OCI-LY1 (cell line): ENCODE results near the gene RTTN.
A peak's percentile ranks its signal among the peaks of the same experiment; 100 is the strongest.
"Not testable (repeated sequence)": the region's sequence is repeated elsewhere in the genome, so short reads cannot be mapped to it uniquely, and the experiment has no call there.

ENCODE experiments used
- H2AFZ ChIP-seq: fragments of 200-600 bp; sonication (generic), shearing (Covaris generic); 2 replicates; pipeline ENCODE4 v1.6.0; 2014; ENCODE audit warnings: antibody characterized with exemption, mild to moderate bottlenecking, low read length
- H3F3A ChIP-seq: fragments of 200-600 bp; sonication (generic), shearing (Covaris generic); 2 replicates; pipeline ENCODE4 v1.6.0; 2014; ENCODE audit warnings: mild to moderate bottlenecking, antibody characterized with exemption, low read length, moderate library complexity; ENCODE audit not compliant: insufficient read depth
- H3K27ac ChIP-seq: fragments of 200-600 bp; sonication (generic); 2 replicates; pipeline ENCODE4 v1.5.1; 2014; ENCODE audit warnings: low read length, mixed run types, mild to moderate bottlenecking, low read depth; ENCODE audit not compliant: poor library complexity, severe bottlenecking
- H3K27me3 ChIP-seq: fragments of 200-600 bp; sonication (generic); 2 replicates; pipeline ENCODE4 v1.6.0; 2014; ENCODE audit warnings: antibody characterized with exemption, mild to moderate bottlenecking, low read length, moderate library complexity; ENCODE audit not compliant: insufficient read depth
- H3K36me3 ChIP-seq: fragments of 200-600 bp; sonication (generic); 2 replicates; pipeline ENCODE4 v1.6.1; 2014; ENCODE audit warnings: mild to moderate bottlenecking, antibody characterized with exemption, low read length, moderate library complexity, mixed read lengths; ENCODE audit not compliant: insufficient read depth
- H3K4me1 ChIP-seq: fragments of 200-600 bp; sonication (generic); 2 replicates; pipeline ENCODE4 v1.5.1; 2014; ENCODE audit warnings: mild to moderate bottlenecking, low read length, moderate library complexity; ENCODE audit not compliant: insufficient read depth, severe bottlenecking
- H3K4me2 ChIP-seq: fragments of 200-600 bp; sonication (generic), shearing (Covaris generic); 2 replicates; pipeline ENCODE4 v1.6.1; 2014; ENCODE audit warnings: low read length
- H3K4me3 ChIP-seq: fragments of 200-600 bp; sonication (generic); 2 replicates; pipeline ENCODE4 v1.5.1; 2014; ENCODE audit warnings: low read length, low read depth, mild to moderate bottlenecking, mixed read lengths; ENCODE audit not compliant: poor library complexity, severe bottlenecking
- H3K79me2 ChIP-seq: fragments of 200-600 bp; shearing (Covaris generic); 2 replicates; pipeline ENCODE4 v1.6.1; 2016; ENCODE audit warnings: mixed run types, low read length, mixed read lengths; ENCODE audit not compliant: insufficient read depth
- H3K9ac ChIP-seq: fragments of 200-600 bp; sonication (generic), shearing (Covaris generic); 2 replicates; pipeline ENCODE4 v1.6.1; 2014; ENCODE audit warnings: mild to moderate bottlenecking, low read length, mixed read lengths
- H3K9me2 ChIP-seq: fragments of 200-600 bp; sonication (generic), shearing (Covaris generic); 2 replicates; pipeline ENCODE4 v1.6.1; 2014; ENCODE audit warnings: low read depth, mild to moderate bottlenecking, low read length, mixed read lengths
- H3K9me3 ChIP-seq: fragments of 200-600 bp; shearing (Covaris generic); 2 replicates; pipeline ENCODE4 v1.6.1; 2014; ENCODE audit warnings: low read length, mixed read lengths
- H4K20me1 ChIP-seq: fragments of 200-600 bp; sonication (generic), shearing (Covaris generic); 2 replicates; pipeline ENCODE4 v1.6.0; 2016; ENCODE audit warnings: mild to moderate bottlenecking, low read length; ENCODE audit not compliant: insufficient read depth
- CTCF ChIP-seq: fragments of 200-600 bp; sonication (generic), shearing (Covaris generic); IDR thresholded peaks from 2 replicates; pipeline ENCODE4 v1.5.1; 2017; ENCODE audit warnings: mild to moderate bottlenecking, antibody characterized with exemption, low read length, moderate library complexity, mixed read lengths
- EZH2 ChIP-seq: fragments of 200-600 bp; sonication (generic), shearing (Covaris generic); IDR thresholded peaks from 2 replicates; pipeline ENCODE4 v1.8.0; 2017; ENCODE audit warnings: borderline replicate concordance, mixed run types, mild to moderate bottlenecking, antibody characterized with exemption, low read length, moderate library complexity, mixed read lengths

RTTN gene

GRCh38 chr18:70205421-70206397 lies at the start of gene RTTN:
TSS of gene RTTN (minus strand) at chr18:70205687. CDS start at chr18:70205658, 29 bp downstream.
- H3K36me3 ChIP-seq: peaks cover 16% of the 10 kb centered on the region; the same call in 1 of the 2 replicates
- no peaks in the 10 kb centered on the region for H4K20me1 ChIP-seq
- H3K79me2 ChIP-seq: peaks cover 11% of the 10 kb centered on the region; the same call in 1 of the 2 replicates
- H3K9me2 ChIP-seq: no peaks in the 10 kb centered on the region
- H3K9ac ChIP-seq: peak within 1 kb of the TSS; percentile 86
- TF ChIP-seq EZH2 (no peak), CTCF (no peak)
- no peaks in the 10 kb centered on the region for H3F3A ChIP-seq
- H3K9me3 ChIP-seq: no peaks in the 10 kb centered on the region
- peak within 1 kb of the TSS; percentile 93 for H2AFZ ChIP-seq
- peak within 1 kb of the TSS; percentile 92 for H3K4me3 ChIP-seq
- peak within 1 kb of the TSS; percentile 96 for H3K4me2 ChIP-seq
- peaks cover 18% of the 10 kb centered on the region for H3K4me1 ChIP-seq
- H3K27ac ChIP-seq: peak within 1 kb of the TSS; percentile 90
- no peaks in the 10 kb centered on the region for H3K27me3 ChIP-seq

GRCh38 chr18:70250781-70251180 lies 45.3 kb upstream of the RTTN start:
- Histone ChIP-seq H3F3A (no peaks in the 10 kb centered on the region), H3K27ac (no peak overlapping the region), H3K4me2 (no peak overlapping the region), H3K9ac (no peak overlapping the region), H3K27me3 (no peaks in the 10 kb centered on the region), H4K20me1 (no peaks in the 10 kb centered on the region), H2AFZ (no peak overlapping the region), H3K4me3 (no peak overlapping the region), H3K4me1 (no peaks in the 10 kb centered on the region), H3K79me2 (no peaks in the 10 kb centered on the region), H3K9me3 (no peaks in the 10 kb centered on the region), H3K9me2 (no peaks in the 10 kb centered on the region), H3K36me3 (no peaks in the 10 kb centered on the region)
- no peak for TF ChIP-seq EZH2
- no peak for TF ChIP-seq CTCF

DNA sequence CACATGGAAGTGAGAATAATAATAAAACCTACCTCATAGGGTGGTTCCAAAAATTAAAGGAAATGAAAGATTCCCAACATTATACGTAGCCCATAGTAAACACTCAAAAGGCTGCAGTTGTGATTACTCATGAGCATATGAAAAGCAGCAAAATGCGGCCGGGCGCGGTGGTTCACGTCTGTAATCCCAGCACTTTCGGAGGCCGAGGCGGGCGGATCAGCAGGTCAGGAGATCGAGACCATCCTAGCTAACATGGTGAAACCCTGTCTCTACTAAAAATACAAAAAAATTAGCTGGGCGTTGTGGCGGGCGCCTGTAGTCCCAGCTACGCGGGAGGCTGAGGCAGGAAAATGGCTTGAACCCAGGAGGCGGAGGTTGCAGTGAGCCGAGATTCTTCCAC lies 44.4 kb upstream of the RTTN start:
- not testable (repeated sequence) for H3K4me3 ChIP-seq, H3K4me1 ChIP-seq, H3K9me2 ChIP-seq, H4K20me1 ChIP-seq, H3K9me3 ChIP-seq, H3K9ac ChIP-seq, H2AFZ ChIP-seq, H3K79me2 ChIP-seq, H3K27me3 ChIP-seq, H3K36me3 ChIP-seq, H3K4me2 ChIP-seq, H3K27ac ChIP-seq, H3F3A ChIP-seq

- H3K4me2 ChIP-seq: no peak overlapping the region
- H3K27me3 ChIP-seq: no peaks in the 10 kb centered on the region
- H3K27ac ChIP-seq: no peak overlapping the region
- H3K9me3 ChIP-seq: no peaks in the 10 kb centered on the region
- H3F3A ChIP-seq: no peaks in the 10 kb centered on the region
- H3K36me3 ChIP-seq: no peaks in the 10 kb centered on the region
- no peaks in the 10 kb centered on the region for H3K79me2 ChIP-seq
- no peak overlapping the region for H3K4me3 ChIP-seq
- no peaks in the 10 kb centered on the region for H4K20me1 ChIP-seq
- no peak for TF ChIP-seq EZH2
- TF ChIP-seq CTCF: no peak
- no peak overlapping the region for H2AFZ ChIP-seq
- no peak overlapping the region for H3K9ac ChIP-seq
- H3K4me1 ChIP-seq: no peaks in the 10 kb centered on the region
- no peaks in the 10 kb centered on the region for H3K9me2 ChIP-seq
Measured at GRCh38 chr18:70249118-70249517, 43.6 kb upstream of the RTTN start.
